A204.1 (cell line): ENCODE data around the gene THOP1.
"Not testable (repeated sequence)": the region's sequence is repeated elsewhere in the genome, so short reads cannot be mapped to it uniquely, and the experiment has no call there.

Experiments
- FAIRE-seq: peaks from 2 replicates; lab custom pipeline; 2012; peaks lifted over from hg19 to GRCh38; lab: Jason Lieb, UNC

The THOP1 gene

GRCh38 chr19:2817237-2817829 is 32.0 kb downstream of the THOP1 start:
- not testable (repeated sequence) for FAIRE-seq

- no peak for FAIRE-seq
Observed at GRCh38 chr19:2819540-2820111, 34.3 kb downstream of the THOP1 start, which contains the start of gene ZNF554. Gene ZNF554, plus strand, starts transcription at chr19:2819868. Its CDS starts 204 bp downstream, at chr19:2820072.

- no peak for FAIRE-seq
Observed at GRCh38 chr19:2820112-2820702, 34.9 kb downstream of the THOP1 start.

- no peak for FAIRE-seq
Observed at GRCh38 chr19:2822846-2823245, 37.5 kb downstream of the THOP1 start.

- FAIRE-seq, result no peak
Observed at GRCh38 chr19:2823646-2824045, 38.3 kb downstream of the THOP1 start.

GRCh38 chr19:2824129-2824528 is 38.8 kb downstream of the THOP1 start:
- no peak for FAIRE-seq

GRCh38 chr19:2827022-2827421 is 41.7 kb downstream of the THOP1 start:
- no peak for FAIRE-seq

GRCh38 chr19:2827840-2828489 is 42.7 kb downstream of the THOP1 start:
- FAIRE-seq, result no peak

GRCh38 chr19:2834294-2834871 is 49.1 kb downstream of the THOP1 start:
- FAIRE-seq, result no peak

GRCh38 chr19:2837430-2837829 is 52.1 kb downstream of the THOP1 start:
- no peak for FAIRE-seq

GRCh38 chr19:2840794-2841791 is 55.8 kb downstream of the THOP1 start, which contains the start of gene ZNF555:
Gene ZNF555, plus strand, starts transcription at chr19:2841475. Its CDS starts 98 bp downstream, at chr19:2841573.
- peak; percentile 97 for FAIRE-seq

GRCh38 chr19:2841855-2842574 is 56.7 kb downstream of the THOP1 start:
- no peak for FAIRE-seq

GRCh38 chr19:2845107-2845506 is 59.8 kb downstream of the THOP1 start:
- FAIRE-seq, result no peak

- no peak for FAIRE-seq
Observed at GRCh38 chr19:2846180-2846894, 61.0 kb downstream of the THOP1 start.

GRCh38 chr19:2847507-2847906 is 62.2 kb downstream of the THOP1 start:
- FAIRE-seq, result no peak

GRCh38 chr19:2848616-2849015 is 63.3 kb downstream of the THOP1 start:
- no peak for FAIRE-seq

- FAIRE-seq, result no peak
Observed at GRCh38 chr19:2850256-2850925, 65.1 kb downstream of the THOP1 start.

- no peak for FAIRE-seq
Observed at GRCh38 chr19:2852598-2852997, 67.3 kb downstream of the THOP1 start.

- FAIRE-seq, result no peak
Observed at GRCh38 chr19:2853015-2853606, 67.8 kb downstream of the THOP1 start.
